AG04450 (cell line): ENCODE measurements around the gene PLXNA4. TPM values are rescaled to one million over a fixed set of nuclear protein-coding genes. Genes with fewer than 3 reads are reported as not detected.

Experiments used
- CTCF ChIA-PET: fragments of 300-600, 350-600 bp; formaldehyde crosslinking; extraction: SDS; loops from one replicate; lab custom pipeline; 2022; ENCODE audit warnings: antibody characterized with exemption, inconsistent platforms; lab: Charles Lee
- POLR2A ChIA-PET: fragments of 350-600 bp; formaldehyde crosslinking; extraction: SDS; loops from one replicate; lab custom pipeline; 2021; ENCODE audit warnings: antibody characterized with exemption, inconsistent platforms; lab: Yijun Ruan, JAX
- DNase-seq: peaks from one replicate; pipeline ENCODE4 v3.0.0-alpha.2; 2011; ENCODE audit warnings: low read depth, low spot score
- H3K27ac ChIP-seq: one replicate; pipeline ENCODE4 v1.5.1; 2012; ENCODE audit warnings: low read depth, low read length, control low read depth
- H3K27me3 ChIP-seq: one replicate; pipeline ENCODE4 v1.6.0; 2012; ENCODE audit warnings: low read length; ENCODE audit not compliant: control insufficient read depth, insufficient read depth
- H3K4me3 ChIP-seq: 2 replicates; pipeline ENCODE4 v1.5.1; 2011; ENCODE audit warnings: mild to moderate bottlenecking, low read depth, low read length, control low read depth
- H3K9me3 ChIP-seq: 2 replicates; pipeline ENCODE4 v1.5.1; 2012; ENCODE audit warnings: low read length; ENCODE audit not compliant: control insufficient read depth, insufficient read depth
- CTCF ChIP-seq: IDR thresholded peaks from 2 replicates; pipeline ENCODE4 v1.5.1; 2011; ENCODE audit warnings: low read depth, low read length, control low read depth, inconsistent platforms
- polyA plus RNA-seq: library from polyadenylated mRNA; depleted of rRNA; stranded (reverse); fragments of >200 nt; gene quantifications from 2 replicates; pipeline ENCODE4 v1.2.3, GENCODE V29; 2011

The PLXNA4 gene
- polyA plus RNA-seq, 1 experiment: 0.05 TPM

GRCh38 chr7:132364226-132364625 is 212.0 kb downstream of the PLXNA4 start:
- CTCF ChIA-PET: no interaction called here
- POLR2A ChIA-PET: no interaction called here
- no peaks in the 10 kb centered on the region for H3K27me3 ChIP-seq
- H3K4me3 ChIP-seq: no peak overlapping the region
- TF ChIP-seq CTCF: no peak
- DNase-seq: no peak
- no peaks in the 10 kb centered on the region for H3K9me3 ChIP-seq
- H3K27ac ChIP-seq: no peak overlapping the region

DNA sequence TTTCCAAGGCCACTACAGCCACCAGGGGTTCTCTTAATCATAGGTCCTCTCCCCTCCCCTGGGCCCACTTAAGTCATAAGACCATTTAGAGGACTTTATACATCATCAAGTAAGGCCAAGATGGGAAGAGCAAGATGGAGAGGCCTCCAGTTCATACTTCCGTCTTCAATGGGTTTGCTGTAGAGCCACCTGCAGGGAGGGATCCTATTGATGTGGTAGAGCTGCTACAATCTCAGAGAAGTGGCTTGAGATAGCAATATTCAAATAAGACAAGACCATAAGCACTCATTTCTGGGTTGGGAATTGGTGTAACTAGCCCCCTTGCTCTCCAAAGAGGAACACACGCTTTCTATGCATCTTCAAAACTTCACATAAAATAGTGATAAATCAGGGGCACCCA is 214.2 kb downstream of the PLXNA4 start:
- POLR2A ChIA-PET: no interaction called here
- no peak for DNase-seq
- no peak for TF ChIP-seq CTCF
- CTCF ChIA-PET: no interaction called here
- Histone ChIP-seq H3K27me3 (no peaks in the 10 kb centered on the region), H3K9me3 (no peaks in the 10 kb centered on the region), H3K27ac (no peak overlapping the region), H3K4me3 (no peak overlapping the region)

DNA sequence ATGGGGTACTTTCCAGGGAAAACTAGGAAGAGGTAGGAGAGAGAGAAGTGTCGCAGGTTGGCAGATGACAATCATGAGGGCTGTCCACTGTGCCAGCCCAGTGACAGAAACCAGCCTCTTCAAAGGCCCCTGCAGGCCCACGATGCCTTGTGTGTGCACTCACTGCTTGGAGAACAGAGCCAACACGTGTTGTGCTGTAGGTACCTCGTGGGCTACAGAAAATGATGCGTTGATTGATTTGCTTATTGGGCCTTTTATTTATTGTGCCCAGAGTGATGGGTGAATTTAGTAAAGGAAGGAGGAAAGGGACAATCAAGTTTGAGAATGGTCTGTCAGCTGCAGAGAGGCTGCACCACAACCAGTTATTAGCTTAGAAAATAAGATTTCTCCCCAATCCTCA is 215.1 kb downstream of the PLXNA4 start:
- no peak for TF ChIP-seq CTCF
- ChIA-PET CTCF (no interaction called here), POLR2A (no interaction called here)
- DNase-seq: no peak
- H3K27me3 ChIP-seq: no peaks in the 10 kb centered on the region
- H3K4me3 ChIP-seq: no peak overlapping the region
- no peaks in the 10 kb centered on the region for H3K9me3 ChIP-seq
- H3K27ac ChIP-seq: no peak overlapping the region

DNA sequence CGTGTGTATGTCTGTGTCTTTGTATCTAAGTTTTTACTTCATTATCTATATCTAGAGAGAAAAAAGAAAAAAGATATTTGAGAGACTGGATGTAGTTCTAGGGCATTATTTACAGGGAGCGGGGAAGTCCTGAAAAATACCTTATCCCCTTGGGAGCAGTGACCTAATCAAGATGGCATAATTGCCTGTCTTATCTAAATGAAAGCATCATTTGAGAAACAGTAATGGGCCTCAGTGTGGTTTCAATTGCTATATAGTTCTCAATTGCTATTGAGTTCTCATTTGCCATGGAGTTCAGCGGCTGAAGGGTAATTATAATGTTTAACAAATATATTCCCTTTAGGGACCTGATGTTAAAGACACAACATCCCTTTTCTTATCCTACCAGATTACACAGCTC is 216.5 kb downstream of the PLXNA4 start:
- Histone ChIP-seq H3K27me3 (no peaks in the 10 kb centered on the region), H3K9me3 (no peaks in the 10 kb centered on the region), H3K27ac (no peak overlapping the region), H3K4me3 (no peak overlapping the region)
- CTCF ChIA-PET: no interaction called here
- no peak for TF ChIP-seq CTCF
- no peak for DNase-seq
- POLR2A ChIA-PET: no interaction called here

- no peak for DNase-seq
- Histone ChIP-seq H3K9me3 (no peaks in the 10 kb centered on the region), H3K27me3 (no peaks in the 10 kb centered on the region), H3K4me3 (no peak overlapping the region), H3K27ac (no peak overlapping the region)
- CTCF ChIA-PET: no interaction called here
- no peak for TF ChIP-seq CTCF
- POLR2A ChIA-PET: no interaction called here
These were observed 221.2 kb downstream of the PLXNA4 start for GRCh38 chr7:132355048-132355447.
